IMR-90 (cell line): ENCODE results near the gene DCTD. TPM values are rescaled to one million over a fixed set of nuclear protein-coding genes. Genes with fewer than 3 reads are reported as not detected.

Experiments
- ATAC-seq: fragments of 200-7000 bp; cut with Tn5 transposase; 2 replicates; pipeline ENCODE4 v1.9.1; 2020; ENCODE audit warnings: low read depth, mild to moderate bottlenecking, moderate library complexity
- BruUV-seq: library from RNA; stranded (reverse); fragments of 400-500 nt; replicated peaks from 2 replicates; lab custom pipeline; 2021; lab: Mats Ljungman, UMichigan
- CTCF ChIA-PET: fragments of 300-600 bp; formaldehyde crosslinking; extraction: SDS; loops from one replicate; lab custom pipeline; 2021; ENCODE audit warnings: antibody characterized with exemption; lab: Yijun Ruan, JAX
- POLR2A ChIA-PET: fragments of 300-600 bp; sonication (Branson Sonifier 250); formaldehyde crosslinking; loops from one replicate; lab custom pipeline; 2022; ENCODE audit warnings: antibody characterized with exemption; ENCODE audit not compliant: unreplicated experiment; lab: Charles Lee
- DNase-seq: peaks from one replicate; pipeline ENCODE4 v3.0.0; 2013
- H2AFZ ChIP-seq: replicated peaks from 2 replicates; pipeline ENCODE3; 2013; ENCODE audit warnings: low read length, mild to moderate bottlenecking; ENCODE audit not compliant: poor library complexity
- H2AK5ac ChIP-seq: 2 replicates; pipeline ENCODE4 v1.6.1; 2013; ENCODE audit warnings: low read depth, low read length, inconsistent platforms
- H2AK9ac ChIP-seq: replicated peaks from 2 replicates; pipeline ENCODE3; 2013; ENCODE audit warnings: mild to moderate bottlenecking, low read depth, low read length, moderate library complexity; ENCODE audit not compliant: poor library complexity
- H2BK120ac ChIP-seq: 2 replicates; pipeline ENCODE4 v1.6.1; 2013; ENCODE audit warnings: low read depth, low read length, inconsistent platforms
- H2BK15ac ChIP-seq: 3 replicates; pipeline ENCODE4 v1.6.1; 2013; ENCODE audit warnings: low read depth, low read length, inconsistent platforms
- H2BK20ac ChIP-seq: 2 replicates; pipeline ENCODE4 v1.6.1; 2013; ENCODE audit warnings: low read depth, mild to moderate bottlenecking, inconsistent platforms, low read length, moderate library complexity
- H2BK5ac ChIP-seq: 2 replicates; pipeline ENCODE4 v1.6.1; 2013; ENCODE audit warnings: mild to moderate bottlenecking, low read depth, low read length, inconsistent platforms; ENCODE audit not compliant: poor library complexity, severe bottlenecking
- H3K14ac ChIP-seq: replicated peaks from 2 replicates; pipeline ENCODE4 v1.6.1; 2013; ENCODE audit warnings: low read depth, low read length, inconsistent platforms
- H3K18ac ChIP-seq: 2 replicates; pipeline ENCODE4 v1.6.1; 2013; ENCODE audit warnings: low read depth, low read length, control low read depth
- H3K23ac ChIP-seq: 2 replicates; pipeline ENCODE4 v1.6.1; 2013; ENCODE audit warnings: low read depth, low read length, inconsistent platforms
- H3K27ac ChIP-seq: 2 replicates; pipeline ENCODE4 v1.5.1; 2013; ENCODE audit warnings: mild to moderate bottlenecking, control low read depth, low read length; ENCODE audit not compliant: insufficient read depth
- H3K27me3 ChIP-seq: 2 replicates; pipeline ENCODE4 v1.6.1; 2013; ENCODE audit warnings: low read length; ENCODE audit not compliant: control insufficient read depth, insufficient read depth
- H3K36me3 ChIP-seq: 2 replicates; pipeline ENCODE4 v1.6.1; 2013; ENCODE audit warnings: low read length, mixed read lengths; ENCODE audit not compliant: control insufficient read depth, insufficient read depth
- H3K4ac ChIP-seq: 2 replicates; pipeline ENCODE4 v1.6.1; 2013; ENCODE audit warnings: low read depth, low read length, inconsistent platforms
- H3K4me1 ChIP-seq: 2 replicates; pipeline ENCODE4 v1.6.1; 2013; ENCODE audit warnings: low read length, mixed read lengths; ENCODE audit not compliant: control insufficient read depth, insufficient read depth
- H3K4me2 ChIP-seq: 2 replicates; pipeline ENCODE4 v1.6.1; 2013; ENCODE audit warnings: low read depth, mild to moderate bottlenecking, control low read depth, low read length, moderate library complexity
- H3K4me3 ChIP-seq: 2 replicates; pipeline ENCODE4 v1.5.1; 2013; ENCODE audit warnings: low read depth, mild to moderate bottlenecking, control low read depth, low read length, moderate library complexity; ENCODE audit not compliant: insufficient read depth
- H3K56ac ChIP-seq: 2 replicates; pipeline ENCODE4 v1.6.1; 2013; ENCODE audit warnings: low read length, inconsistent platforms; ENCODE audit not compliant: insufficient read depth; ENCODE audit errors: extremely low read depth
- H3K79me1 ChIP-seq, 2 experiments: 2 replicates each; pipeline ENCODE4 v1.6.1; 2013; ENCODE audit warnings: low read length in 2 of 2, inconsistent platforms in 1 of 2, low read depth in 1 of 2
- H3K9ac ChIP-seq: 2 replicates; pipeline ENCODE4 v1.6.1; 2013; ENCODE audit warnings: low read depth, low read length, control low read depth
- H3K9me1 ChIP-seq: 2 replicates; pipeline ENCODE4 v1.6.1; 2013; ENCODE audit warnings: low read length, inconsistent platforms; ENCODE audit not compliant: insufficient read depth
- H3K9me3 ChIP-seq: 2 replicates; pipeline ENCODE4 v1.6.1; 2013; ENCODE audit warnings: low read length; ENCODE audit not compliant: control insufficient read depth, insufficient read depth
- H4K20me1 ChIP-seq: 2 replicates; pipeline ENCODE4 v1.6.1; 2013; ENCODE audit warnings: low read length, inconsistent platforms; ENCODE audit not compliant: insufficient read depth
- H4K5ac ChIP-seq: 2 replicates; pipeline ENCODE4 v1.6.1; 2013; ENCODE audit warnings: mild to moderate bottlenecking, low read depth, low read length, control low read depth
- H4K8ac ChIP-seq, 2 experiments: 2 replicates each; pipeline ENCODE4 v1.6.1; 2013; ENCODE audit warnings: low read depth in 2 of 2, low read length in 2 of 2, control low read depth in 1 of 2, inconsistent platforms in 1 of 2
- H4K91ac ChIP-seq: 2 replicates; pipeline ENCODE4 v1.6.1; 2013; ENCODE audit warnings: low read depth, low read length, inconsistent platforms; ENCODE audit not compliant: insufficient read depth
- BHLHE40 ChIP-seq: fragments of 150-350 bp; IDR thresholded peaks from 2 replicates; pipeline ENCODE4 v1.6.1; 2016; ENCODE audit warnings: mild to moderate bottlenecking, low read depth, low read length
- CEBPB ChIP-seq: IDR thresholded peaks from 2 replicates; pipeline ENCODE4 v1.6.1; 2012; ENCODE audit warnings: low read depth, low read length, improper control_type of control experiment
- CHD1 ChIP-seq: IDR thresholded peaks from 2 replicates; pipeline ENCODE4 v1.6.1; 2012; ENCODE audit warnings: low read depth, low read length, improper control_type of control experiment
- FOS ChIP-seq: fragments of 150-350 bp; IDR thresholded peaks from 2 replicates; pipeline ENCODE4 v1.6.1; 2016; ENCODE audit warnings: low read depth, low read length
- MAFK ChIP-seq: IDR thresholded peaks from 2 replicates; pipeline ENCODE4 v1.6.1; 2012; ENCODE audit warnings: low read depth, low read length, improper control_type of control experiment
- MAZ ChIP-seq: IDR thresholded peaks from 2 replicates; pipeline ENCODE4 v1.6.1; 2012; ENCODE audit warnings: low read depth, mild to moderate bottlenecking, low read length, improper control_type of control experiment, moderate library complexity, borderline replicate concordance
- MXI1 ChIP-seq: IDR thresholded peaks from 2 replicates; pipeline ENCODE4 v1.6.1; 2012; ENCODE audit warnings: low read depth, mild to moderate bottlenecking, low read length, moderate library complexity, borderline replicate concordance
- NFE2L2 ChIP-seq: fragments of 150-350 bp; IDR thresholded peaks from 2 replicates; pipeline ENCODE4 v1.6.1; 2016; ENCODE audit warnings: low read depth, mild to moderate bottlenecking, low read length
- POLR2A ChIP-seq: IDR thresholded peaks from 2 replicates; pipeline ENCODE4 v1.6.1; 2012; ENCODE audit warnings: mild to moderate bottlenecking, low read depth, low read length
- RAD21 ChIP-seq: IDR thresholded peaks from 2 replicates; pipeline ENCODE4 v1.6.1; 2012; ENCODE audit warnings: low read length, improper control_type of control experiment
- RCOR1 ChIP-seq: IDR thresholded peaks from 2 replicates; pipeline ENCODE4 v1.6.1; 2012; ENCODE audit warnings: mild to moderate bottlenecking, low read length, improper control_type of control experiment; ENCODE audit not compliant: insufficient replicate concordance
- RFX5 ChIP-seq: IDR thresholded peaks from 2 replicates; pipeline ENCODE4 v1.8.0; 2012; ENCODE audit warnings: low read depth, mild to moderate bottlenecking, low read length, moderate library complexity
- SMC3 ChIP-seq: fragments of 150-350 bp; IDR thresholded peaks from 2 replicates; pipeline ENCODE4 v1.6.1; 2016; ENCODE audit warnings: low read depth, mild to moderate bottlenecking, antibody characterized with exemption, low read length, moderate library complexity
- WGBS, 2 experiments: methylation state at CpG; one replicate each; pipeline versions ENCODE4 v1.1.5 to v1.1.7; 2013; ENCODE audit warnings: missing lambda C conversion rate in 2 of 2; ENCODE audit not compliant: insufficient read length in 1 of 2; ENCODE audit errors: extremely low coverage in 2 of 2; 5-methylcytosine and 5-hydroxymethylcytosine counted together
- dilution Hi-C: fragments of 300-500 bp; cut with HindIII; formaldehyde crosslinking; loops from one replicate; pipeline ENCODE4 v1.14.3; 2018; ENCODE audit warnings: low sequenced_read_pairs; ENCODE audit not compliant: unreplicated experiment
- in situ Hi-C: fragments of 300-500 bp; cut with MboI; formaldehyde crosslinking; loops from 3 replicates; pipeline ENCODE4 v1.14.3; 2019; ENCODE audit warnings: low sequenced_read_pairs, inconsistent platforms, mixed read lengths
- intact Hi-C: fragments of 100-400 bp; cut with micrococcal nuclease; formaldehyde crosslinking; loops from 2 replicates; pipeline ENCODE4 v1.10.0; 2022
- polyA plus RNA-seq, 3 experiments: library from polyadenylated mRNA; depleted of rRNA; stranded (reverse); fragments of >200 nt; gene quantifications; 2 replicates each; pipeline ENCODE4 v1.2.3, GENCODE V29; 2012; ENCODE audit warnings: low replicate concordance in 1 of 3
- total RNA-seq: library from RNA; depleted of rRNA; stranded (reverse); fragments of >200 nt; gene quantifications from 2 replicates; pipeline ENCODE4 v1.2.3, GENCODE V29; 2012
- TF ChIP-seq, protein P1 (sequence below): conservative IDR thresholded peaks from 2 replicates; pipeline ENCODE4 v1.5.1; 2012; ENCODE audit warnings: mild to moderate bottlenecking, low read depth, low read length, improper control_type of control experiment
- TF ChIP-seq, protein P2 (sequence below): fragments of 150-350 bp; IDR thresholded peaks from 2 replicates; pipeline ENCODE4 v1.6.1; 2016; ENCODE audit warnings: low read depth, mild to moderate bottlenecking, low read length, moderate library complexity, borderline replicate concordance
- TF ChIP-seq, protein P3 (sequence below): fragments of 150-350 bp; IDR thresholded peaks from 2 replicates; pipeline ENCODE4 v1.6.1; 2017; ENCODE audit warnings: mild to moderate bottlenecking, antibody characterized with exemption, low read length, low read depth

DCTD gene
- total and polyA plus RNA-seq, 2 of the 4 experiments (the other 2 are of a cell fraction), result 90.3 to 127 TPM

DNA sequence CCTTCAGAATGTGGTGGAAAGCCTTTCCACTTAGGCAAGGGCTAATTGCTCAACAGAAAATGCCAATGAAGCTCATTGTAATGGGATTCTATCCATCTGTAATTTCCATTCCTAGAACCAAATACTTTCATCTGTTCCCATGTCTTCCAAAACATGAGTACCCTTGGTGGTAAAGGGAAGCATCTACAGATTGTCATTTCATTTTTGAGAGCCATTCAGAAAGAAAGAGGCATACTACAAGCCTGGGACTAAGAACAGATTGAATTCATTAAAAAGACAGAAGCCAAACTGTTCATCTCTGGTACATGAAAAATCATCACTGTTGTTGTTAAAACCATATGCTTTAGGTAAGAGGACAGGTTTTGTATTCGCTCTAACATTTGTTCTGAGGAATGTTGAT, 43.6 kb upstream of the DCTD start:
- no peak overlapping the region for H3K23ac ChIP-seq
- no peak overlapping the region for H3K9ac ChIP-seq
- DNase-seq (no peak), ATAC-seq (no peak)
- H3K36me3 ChIP-seq, result no peaks in the 10 kb centered on the region
- H2BK15ac ChIP-seq, result no peak overlapping the region
- H3K4me1 ChIP-seq, result no peaks in the 10 kb centered on the region; the same call in 1 of the 2 replicates
- CTCF ChIA-PET, result no interaction called here
- no peak overlapping the region for H4K91ac ChIP-seq
- peaks cover 3% of the 10 kb centered on the region; the same call in 1 of the 2 replicates for H3K9me3 ChIP-seq
- H4K20me1 ChIP-seq, result no peaks in the 10 kb centered on the region
- H3K4me2 ChIP-seq, result no peak overlapping the region
- H2AK5ac ChIP-seq, result no peak overlapping the region
- no peak overlapping the region for H3K56ac ChIP-seq
- H4K8ac ChIP-seq, result no peak overlapping the region
- H3K27ac ChIP-seq, result no peak overlapping the region
- BruUV-seq, result no TSS peak
- H2AFZ ChIP-seq, result no peak overlapping the region
- H2BK5ac ChIP-seq, result no peak overlapping the region
- in situ Hi-C loops, result no loop called here
- H2AK9ac ChIP-seq, result no peak overlapping the region
- H3K14ac ChIP-seq, result no peak overlapping the region; the same call in 1 of the 2 replicates
- no CpG with 5 or more reads among the region's 1 CpG for WGBS, 2 experiments
- H2BK20ac ChIP-seq, result no peak overlapping the region
- POLR2A ChIA-PET, result no interaction called here
- dilution Hi-C loops, result no loop called here
- H2BK120ac ChIP-seq, result no peak overlapping the region
- TF ChIP-seq CHD1 (no peak), NFE2L2 (no peak), RCOR1 (no peak), FOS (no peak), CEBPB (no peak), MAZ (no peak), SMC3 (no peak), RAD21 (no peak), MAFK (no peak), BHLHE40 (no peak), RFX5 (no peak), POLR2A (no peak), MXI1 (no peak)
- TF ChIP-seq, protein P1, sequence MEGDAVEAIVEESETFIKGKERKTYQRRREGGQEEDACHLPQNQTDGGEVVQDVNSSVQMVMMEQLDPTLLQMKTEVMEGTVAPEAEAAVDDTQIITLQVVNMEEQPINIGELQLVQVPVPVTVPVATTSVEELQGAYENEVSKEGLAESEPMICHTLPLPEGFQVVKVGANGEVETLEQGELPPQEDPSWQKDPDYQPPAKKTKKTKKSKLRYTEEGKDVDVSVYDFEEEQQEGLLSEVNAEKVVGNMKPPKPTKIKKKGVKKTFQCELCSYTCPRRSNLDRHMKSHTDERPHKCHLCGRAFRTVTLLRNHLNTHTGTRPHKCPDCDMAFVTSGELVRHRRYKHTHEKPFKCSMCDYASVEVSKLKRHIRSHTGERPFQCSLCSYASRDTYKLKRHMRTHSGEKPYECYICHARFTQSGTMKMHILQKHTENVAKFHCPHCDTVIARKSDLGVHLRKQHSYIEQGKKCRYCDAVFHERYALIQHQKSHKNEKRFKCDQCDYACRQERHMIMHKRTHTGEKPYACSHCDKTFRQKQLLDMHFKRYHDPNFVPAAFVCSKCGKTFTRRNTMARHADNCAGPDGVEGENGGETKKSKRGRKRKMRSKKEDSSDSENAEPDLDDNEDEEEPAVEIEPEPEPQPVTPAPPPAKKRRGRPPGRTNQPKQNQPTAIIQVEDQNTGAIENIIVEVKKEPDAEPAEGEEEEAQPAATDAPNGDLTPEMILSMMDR, result no peak
- TF ChIP-seq, protein P2, sequence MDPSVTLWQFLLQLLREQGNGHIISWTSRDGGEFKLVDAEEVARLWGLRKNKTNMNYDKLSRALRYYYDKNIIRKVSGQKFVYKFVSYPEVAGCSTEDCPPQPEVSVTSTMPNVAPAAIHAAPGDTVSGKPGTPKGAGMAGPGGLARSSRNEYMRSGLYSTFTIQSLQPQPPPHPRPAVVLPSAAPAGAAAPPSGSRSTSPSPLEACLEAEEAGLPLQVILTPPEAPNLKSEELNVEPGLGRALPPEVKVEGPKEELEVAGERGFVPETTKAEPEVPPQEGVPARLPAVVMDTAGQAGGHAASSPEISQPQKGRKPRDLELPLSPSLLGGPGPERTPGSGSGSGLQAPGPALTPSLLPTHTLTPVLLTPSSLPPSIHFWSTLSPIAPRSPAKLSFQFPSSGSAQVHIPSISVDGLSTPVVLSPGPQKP, result no peak
- TF ChIP-seq, protein P3, sequence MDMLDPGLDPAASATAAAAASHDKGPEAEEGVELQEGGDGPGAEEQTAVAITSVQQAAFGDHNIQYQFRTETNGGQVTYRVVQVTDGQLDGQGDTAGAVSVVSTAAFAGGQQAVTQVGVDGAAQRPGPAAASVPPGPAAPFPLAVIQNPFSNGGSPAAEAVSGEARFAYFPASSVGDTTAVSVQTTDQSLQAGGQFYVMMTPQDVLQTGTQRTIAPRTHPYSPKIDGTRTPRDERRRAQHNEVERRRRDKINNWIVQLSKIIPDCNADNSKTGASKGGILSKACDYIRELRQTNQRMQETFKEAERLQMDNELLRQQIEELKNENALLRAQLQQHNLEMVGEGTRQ, result no peak
- intact Hi-C loops, result loop anchor here (5.0 kb wide), 1 partner anchor 77 kb away; no protein-coding TSS in a partner anchor
- H3K9me1 ChIP-seq, result 0 out of 2 replicates have a peak, but pooled peaks cover 4% of the 10 kb centered on the region
- no peak overlapping the region for H3K4me3 ChIP-seq
- H3K4ac ChIP-seq, result no peak overlapping the region
- no peak overlapping the region for H4K5ac ChIP-seq
- no peaks in the 10 kb centered on the region for H3K79me1 ChIP-seq
- no peak overlapping the region for H3K18ac ChIP-seq
- H3K27me3 ChIP-seq, result no peaks in the 10 kb centered on the region
